ENCODE results near the gene CEP128.
A peak's percentile ranks its signal among the peaks of the same experiment; 100 is the strongest.
"Not testable (repeated sequence)": the region's sequence is repeated elsewhere in the genome, so short reads cannot be mapped to it uniquely, and the experiment has no call there.

Gene CEP128

GRCh38 chr14:80958939-80959338 is 17.4 kb upstream of the CEP128 start:
- Mint-ChIP-seq H3K9me3 (no peaks in the 10 kb centered on the region), H3K27me3 (ENCODE audit: low read depth) (peaks cover 14% of the 10 kb centered on the region), H3K4me3 (peak overlapping the region; percentile 45), H3K4me1 (ENCODE audit: low read depth) (peaks cover 59% of the 10 kb centered on the region), H3K27ac (peak overlapping the region; percentile 90), H3K36me3 (ENCODE audit: low read depth) (peaks cover 13% of the 10 kb centered on the region)

- peaks cover 11% of the 10 kb centered on the region for H3K36me3 Mint-ChIP-seq (ENCODE audit: low read depth)
- H3K4me3 Mint-ChIP-seq, result peak overlapping the region; percentile 73
- no peaks in the 10 kb centered on the region for H3K9me3 Mint-ChIP-seq
- H3K27me3 Mint-ChIP-seq (ENCODE audit: low read depth), result peaks cover 14% of the 10 kb centered on the region
- peak overlapping the region; percentile 90 for H3K27ac Mint-ChIP-seq
- peaks cover 59% of the 10 kb centered on the region for H3K4me1 Mint-ChIP-seq (ENCODE audit: low read depth)
Observed at GRCh38 chr14:80958226-80958625, 16.7 kb upstream of the CEP128 start.

- peaks cover 18% of the 10 kb centered on the region for H3K27me3 Mint-ChIP-seq (ENCODE audit: low read depth)
- peak overlapping the region; percentile 22 for H3K4me3 Mint-ChIP-seq
- peaks cover 11% of the 10 kb centered on the region for H3K36me3 Mint-ChIP-seq (ENCODE audit: low read depth)
- H3K4me1 Mint-ChIP-seq (ENCODE audit: low read depth), result peaks cover 57% of the 10 kb centered on the region
- peak overlapping the region; percentile 31 for H3K27ac Mint-ChIP-seq
- H3K9me3 Mint-ChIP-seq, result no peaks in the 10 kb centered on the region
Observed at GRCh38 chr14:80957613-80958012, 16.1 kb upstream of the CEP128 start.

GRCh38 chr14:80956922-80957321 is 15.4 kb upstream of the CEP128 start:
- H3K27ac Mint-ChIP-seq, result peak overlapping the region; percentile 68
- peaks cover 22% of the 10 kb centered on the region for H3K27me3 Mint-ChIP-seq (ENCODE audit: low read depth)
- peaks cover 10% of the 10 kb centered on the region for H3K36me3 Mint-ChIP-seq (ENCODE audit: low read depth)

GRCh38 chr14:80956102-80956501 is 14.6 kb upstream of the CEP128 start:
- peaks cover 30% of the 10 kb centered on the region for H3K27me3 Mint-ChIP-seq (ENCODE audit: low read depth)

More at GRCh38 chr14:80956922-80957321, 15.4 kb upstream of the CEP128 start:
- Mint-ChIP-seq H3K4me1 (ENCODE audit: low read depth) (peaks cover 55% of the 10 kb centered on the region), H3K4me3 (peak overlapping the region; percentile 1), H3K9me3 (no peaks in the 10 kb centered on the region)

GRCh38 chr14:80955416-80955941 is 13.9 kb upstream of the CEP128 start, which contains the start of gene TSHR:
Gene TSHR (plus strand): TSS chr14:80955621. CDS start chr14:80955681, 60 bp downstream.
- Mint-ChIP-seq H3K27ac (peak within 1 kb of the TSS; percentile 63), H3K4me1 (ENCODE audit: low read depth) (peaks cover 46% of the 10 kb centered on the region), H3K9me3 (no peaks in the 10 kb centered on the region)

More at GRCh38 chr14:80956102-80956501, 14.6 kb upstream of the CEP128 start:
- peaks cover 8% of the 10 kb centered on the region for H3K36me3 Mint-ChIP-seq (ENCODE audit: low read depth)
- peak overlapping the region; percentile 89 for H3K4me3 Mint-ChIP-seq
- H3K27ac Mint-ChIP-seq, result no peak overlapping the region
- H3K9me3 Mint-ChIP-seq, result no peaks in the 10 kb centered on the region
- H3K4me1 Mint-ChIP-seq (ENCODE audit: low read depth), result peaks cover 51% of the 10 kb centered on the region

GRCh38 chr14:80954687-80955299 is 13.3 kb upstream of the CEP128 start:
- Mint-ChIP-seq H3K4me3 (peak overlapping the region; percentile 89), H3K27ac (peak overlapping the region; percentile 63), H3K27me3 (ENCODE audit: low read depth) (peaks cover 43% of the 10 kb centered on the region), H3K36me3 (ENCODE audit: low read depth) (peaks cover 7% of the 10 kb centered on the region), H3K9me3 (no peaks in the 10 kb centered on the region), H3K4me1 (ENCODE audit: low read depth) (peaks cover 40% of the 10 kb centered on the region)

More at GRCh38 chr14:80955416-80955941, 13.9 kb upstream of the CEP128 start, which contains the start of gene TSHR:
- Mint-ChIP-seq H3K4me3 (peak within 1 kb of the TSS; percentile 89), H3K36me3 (ENCODE audit: low read depth) (peaks cover 7% of the 10 kb centered on the region), H3K27me3 (ENCODE audit: low read depth) (peaks cover 37% of the 10 kb centered on the region)

GRCh38 chr14:80953211-80953610 is 11.7 kb upstream of the CEP128 start:
- not testable (repeated sequence) for H3K4me3 Mint-ChIP-seq; H3K27ac Mint-ChIP-seq; H3K9me3 Mint-ChIP-seq; H3K36me3 Mint-ChIP-seq (ENCODE audit: low read depth)
- peaks cover 25% of the 10 kb centered on the region for H3K4me1 Mint-ChIP-seq (ENCODE audit: low read depth)
- H3K27me3 Mint-ChIP-seq (ENCODE audit: low read depth), result peaks cover 53% of the 10 kb centered on the region

- no peak overlapping the region for H3K4me3 Mint-ChIP-seq
- peaks cover 4% of the 10 kb centered on the region for H3K9me3 Mint-ChIP-seq
- peaks cover 49% of the 10 kb centered on the region for H3K27me3 Mint-ChIP-seq (ENCODE audit: low read depth)
- H3K4me1 Mint-ChIP-seq (ENCODE audit: low read depth), result peaks cover 13% of the 10 kb centered on the region
- H3K36me3 Mint-ChIP-seq (ENCODE audit: low read depth), result peaks cover 1% of the 10 kb centered on the region
- no peak overlapping the region for H3K27ac Mint-ChIP-seq
Observed at GRCh38 chr14:80951491-80951890, 10.0 kb upstream of the CEP128 start.

GRCh38 chr14:80948291-80948690 is 6.8 kb upstream of the CEP128 start:
- no peak overlapping the region for H3K4me3 Mint-ChIP-seq
- H3K9me3 Mint-ChIP-seq, result peaks cover 9% of the 10 kb centered on the region
- peaks cover 42% of the 10 kb centered on the region for H3K27me3 Mint-ChIP-seq (ENCODE audit: low read depth)
- no peak overlapping the region for H3K27ac Mint-ChIP-seq
- peaks cover 5% of the 10 kb centered on the region for H3K4me1 Mint-ChIP-seq (ENCODE audit: low read depth)
- peaks cover 1% of the 10 kb centered on the region for H3K36me3 Mint-ChIP-seq (ENCODE audit: low read depth)

GRCh38 chr14:80946797-80947196 is 5.3 kb upstream of the CEP128 start:
- H3K27ac Mint-ChIP-seq, result no peak overlapping the region
- peaks cover 16% of the 10 kb centered on the region for H3K4me1 Mint-ChIP-seq (ENCODE audit: low read depth)

GRCh38 chr14:80946187-80946586 is 4.6 kb upstream of the CEP128 start:
- peaks cover 1% of the 10 kb centered on the region for H3K36me3 Mint-ChIP-seq (ENCODE audit: low read depth)
- no peak overlapping the region for H3K27ac Mint-ChIP-seq
- peaks cover 18% of the 10 kb centered on the region for H3K4me1 Mint-ChIP-seq (ENCODE audit: low read depth)
- peaks cover 9% of the 10 kb centered on the region for H3K9me3 Mint-ChIP-seq
- H3K4me3 Mint-ChIP-seq, result no peak overlapping the region
- peaks cover 24% of the 10 kb centered on the region for H3K27me3 Mint-ChIP-seq (ENCODE audit: low read depth)

More at GRCh38 chr14:80946797-80947196, 5.3 kb upstream of the CEP128 start:
- H3K9me3 Mint-ChIP-seq, result peaks cover 9% of the 10 kb centered on the region
- H3K36me3 Mint-ChIP-seq (ENCODE audit: low read depth), result peaks cover 1% of the 10 kb centered on the region
- H3K27me3 Mint-ChIP-seq (ENCODE audit: low read depth), result peaks cover 30% of the 10 kb centered on the region
- no peak overlapping the region for H3K4me3 Mint-ChIP-seq

- no peak overlapping the region for H3K4me3 Mint-ChIP-seq
- H3K9me3 Mint-ChIP-seq, result peaks cover 9% of the 10 kb centered on the region
- H3K27ac Mint-ChIP-seq, result no peak overlapping the region
- H3K4me1 Mint-ChIP-seq (ENCODE audit: low read depth), result peaks cover 24% of the 10 kb centered on the region
- peaks cover 1% of the 10 kb centered on the region for H3K36me3 Mint-ChIP-seq (ENCODE audit: low read depth)
- peaks cover 12% of the 10 kb centered on the region for H3K27me3 Mint-ChIP-seq (ENCODE audit: low read depth)
Observed at GRCh38 chr14:80944861-80945617, 3.5 kb upstream of the CEP128 start.

- H3K4me3 Mint-ChIP-seq, result peak overlapping the region; percentile 90
- peaks cover 29% of the 10 kb centered on the region for H3K4me1 Mint-ChIP-seq (ENCODE audit: low read depth)
- H3K9me3 Mint-ChIP-seq, result peaks cover 9% of the 10 kb centered on the region
- H3K27ac Mint-ChIP-seq, result peak overlapping the region; percentile 90
- H3K36me3 Mint-ChIP-seq (ENCODE audit: low read depth), result no peaks in the 10 kb centered on the region
- H3K27me3 Mint-ChIP-seq (ENCODE audit: low read depth), result no peaks in the 10 kb centered on the region
Observed at GRCh38 chr14:80942191-80942600, 658 bp upstream of the CEP128 start.
